ENCODE results near the gene KMT2E.

The KMT2E gene

GRCh38 chr7:104980841-104981671 is 32.9 kb upstream of the KMT2E start (continued):
- TF ChIP-seq ZNF148 (tag by site-specific recombination; IDR thresholded peaks at IDR 0.05; ENCODE audit: borderline replicate concordance) (no peak), ZNF629 (tag by site-specific recombination; IDR thresholded peaks at IDR 0.05) (no peak), ZNF335 (tag by site-specific recombination; conservative IDR thresholded peaks at IDR 0.05) (no peak), PRDM10 (tag by site-specific recombination; IDR thresholded peaks at IDR 0.05) (no peak), ZNF248 (tag by site-specific recombination; IDR thresholded peaks at IDR 0.05) (no peak), ZNF239 (tag by site-specific recombination; IDR thresholded peaks at IDR 0.05) (no peak), ZNF791 (tag by site-specific recombination; IDR thresholded peaks at IDR 0.05) (no peak), ZBTB21 (tag by site-specific recombination; IDR thresholded peaks at IDR 0.05) (no peak), ZNF692 (tag by site-specific recombination; IDR thresholded peaks at IDR 0.05) (no peak), ZBTB49 (tag by site-specific recombination; IDR thresholded peaks at IDR 0.05; ENCODE audit: low read depth) (no peak), ZNF280D (tag by site-specific recombination; IDR thresholded peaks at IDR 0.05) (no peak), ZEB2 (tag by site-specific recombination; IDR thresholded peaks at IDR 0.05) (peak; percentile 39; the same call in 1 of the 2 replicates), ZNF169 (tag by site-specific recombination; IDR thresholded peaks at IDR 0.05) (no peak), ZNF174 (tag by site-specific recombination; IDR thresholded peaks at IDR 0.05) (no peak), ZNF610 (tag by site-specific recombination; IDR thresholded peaks at IDR 0.05; ENCODE audit: borderline replicate concordance) (no peak), ZNF747 (tag by site-specific recombination; IDR thresholded peaks at IDR 0.05) (no peak), REPIN1 (tag by site-specific recombination; IDR thresholded peaks at IDR 0.05; ENCODE audit: low read depth) (no peak), ZNF266 (tag by site-specific recombination; IDR thresholded peaks at IDR 0.05; ENCODE audit: low read depth) (no peak), ZNF513 (tag by site-specific recombination; IDR thresholded peaks at IDR 0.05) (no peak), ZNF354C (tag by site-specific recombination; IDR thresholded peaks at IDR 0.05; ENCODE audit: borderline replicate concordance, low read depth) (no peak), ZNF146 (tag by site-specific recombination; IDR thresholded peaks at IDR 0.05) (no peak), KLF8 (tag by site-specific recombination; IDR thresholded peaks at IDR 0.05) (no peak)

All from HEK293 (cell line).